A673 (cell line): ENCODE results near the gene PNLIP.

Source experiments
- EZH2 ChIP-seq: fragments of 200-600 bp; sonication (generic); IDR thresholded peaks from 2 replicates; pipeline ENCODE4 v1.6.1; 2017; ENCODE audit warnings: borderline replicate concordance, low read depth, mild to moderate bottlenecking, mixed read lengths, antibody characterized with exemption, low read length; ENCODE audit not compliant: poor library complexity, severe bottlenecking
- TF ChIP-seq, protein P1 (sequence below): fragments of 300-800, 200-600 bp; sonication (generic); conservative IDR thresholded peaks from 2 replicates; pipeline ENCODE4 v1.5.1; 2017; ENCODE audit warnings: low read depth, mild to moderate bottlenecking, antibody characterized with exemption, low read length, moderate library complexity, mixed read lengths

DNA sequence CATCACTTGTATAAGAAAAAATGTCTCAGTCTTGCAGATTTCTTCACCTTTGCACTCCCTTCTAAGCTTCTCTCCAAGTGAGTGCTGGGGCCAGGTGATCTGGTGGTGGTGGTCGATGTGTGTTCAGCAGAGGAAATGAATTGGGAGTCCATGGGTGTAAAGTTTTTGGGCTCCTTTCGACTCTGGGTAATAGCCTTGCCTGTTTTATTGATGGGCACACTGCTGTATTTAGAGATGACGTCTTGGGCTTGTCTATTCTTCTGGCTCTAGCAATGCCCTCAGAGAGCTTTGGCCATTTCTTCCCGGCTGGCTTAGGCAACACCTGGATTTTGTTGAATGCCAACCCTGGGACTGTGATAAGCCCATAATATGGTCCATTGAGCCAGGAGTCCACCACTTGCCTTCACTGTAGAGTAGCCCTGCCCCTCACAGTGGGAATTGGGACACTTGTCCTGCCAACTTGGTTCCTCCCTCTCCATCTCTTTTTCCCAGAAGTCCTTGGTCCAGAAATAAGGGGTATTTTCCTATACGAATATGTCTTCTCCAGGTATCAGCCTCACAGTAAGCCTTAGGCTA is 11.7 kb downstream of the PNLIP start:
- TF ChIP-seq, protein P1, sequence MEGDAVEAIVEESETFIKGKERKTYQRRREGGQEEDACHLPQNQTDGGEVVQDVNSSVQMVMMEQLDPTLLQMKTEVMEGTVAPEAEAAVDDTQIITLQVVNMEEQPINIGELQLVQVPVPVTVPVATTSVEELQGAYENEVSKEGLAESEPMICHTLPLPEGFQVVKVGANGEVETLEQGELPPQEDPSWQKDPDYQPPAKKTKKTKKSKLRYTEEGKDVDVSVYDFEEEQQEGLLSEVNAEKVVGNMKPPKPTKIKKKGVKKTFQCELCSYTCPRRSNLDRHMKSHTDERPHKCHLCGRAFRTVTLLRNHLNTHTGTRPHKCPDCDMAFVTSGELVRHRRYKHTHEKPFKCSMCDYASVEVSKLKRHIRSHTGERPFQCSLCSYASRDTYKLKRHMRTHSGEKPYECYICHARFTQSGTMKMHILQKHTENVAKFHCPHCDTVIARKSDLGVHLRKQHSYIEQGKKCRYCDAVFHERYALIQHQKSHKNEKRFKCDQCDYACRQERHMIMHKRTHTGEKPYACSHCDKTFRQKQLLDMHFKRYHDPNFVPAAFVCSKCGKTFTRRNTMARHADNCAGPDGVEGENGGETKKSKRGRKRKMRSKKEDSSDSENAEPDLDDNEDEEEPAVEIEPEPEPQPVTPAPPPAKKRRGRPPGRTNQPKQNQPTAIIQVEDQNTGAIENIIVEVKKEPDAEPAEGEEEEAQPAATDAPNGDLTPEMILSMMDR = no peak
- no peak for TF ChIP-seq EZH2
